ENCODE measurements around the gene CACNB1.

Gene CACNB1

DNA sequence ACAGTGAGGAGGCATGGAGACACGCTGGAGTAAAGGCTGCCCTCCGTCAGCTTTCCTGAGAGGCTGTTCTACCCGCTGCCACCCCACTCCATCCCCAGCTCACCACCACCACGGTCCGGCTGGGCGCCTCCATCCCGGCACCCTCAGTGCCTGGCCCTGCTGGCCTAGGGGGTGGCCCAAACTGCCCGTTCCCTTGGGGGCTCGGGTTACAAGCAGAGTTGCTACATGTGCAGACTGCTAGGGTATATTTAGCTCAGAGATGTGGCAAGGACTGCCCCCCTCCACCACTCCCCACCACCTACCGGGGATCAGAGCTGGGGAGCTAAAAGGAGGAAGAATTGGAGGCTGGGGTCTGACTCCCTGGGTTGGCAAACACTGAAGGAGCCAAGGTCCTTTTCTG, 4.1 kb downstream of the CACNB1 start:
- no peak overlapping the region for H3K27ac ChIP-seq
- TF ChIP-seq, protein P1, sequence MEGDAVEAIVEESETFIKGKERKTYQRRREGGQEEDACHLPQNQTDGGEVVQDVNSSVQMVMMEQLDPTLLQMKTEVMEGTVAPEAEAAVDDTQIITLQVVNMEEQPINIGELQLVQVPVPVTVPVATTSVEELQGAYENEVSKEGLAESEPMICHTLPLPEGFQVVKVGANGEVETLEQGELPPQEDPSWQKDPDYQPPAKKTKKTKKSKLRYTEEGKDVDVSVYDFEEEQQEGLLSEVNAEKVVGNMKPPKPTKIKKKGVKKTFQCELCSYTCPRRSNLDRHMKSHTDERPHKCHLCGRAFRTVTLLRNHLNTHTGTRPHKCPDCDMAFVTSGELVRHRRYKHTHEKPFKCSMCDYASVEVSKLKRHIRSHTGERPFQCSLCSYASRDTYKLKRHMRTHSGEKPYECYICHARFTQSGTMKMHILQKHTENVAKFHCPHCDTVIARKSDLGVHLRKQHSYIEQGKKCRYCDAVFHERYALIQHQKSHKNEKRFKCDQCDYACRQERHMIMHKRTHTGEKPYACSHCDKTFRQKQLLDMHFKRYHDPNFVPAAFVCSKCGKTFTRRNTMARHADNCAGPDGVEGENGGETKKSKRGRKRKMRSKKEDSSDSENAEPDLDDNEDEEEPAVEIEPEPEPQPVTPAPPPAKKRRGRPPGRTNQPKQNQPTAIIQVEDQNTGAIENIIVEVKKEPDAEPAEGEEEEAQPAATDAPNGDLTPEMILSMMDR (conservative IDR thresholded peaks at IDR 0.05): no peak

DNA sequence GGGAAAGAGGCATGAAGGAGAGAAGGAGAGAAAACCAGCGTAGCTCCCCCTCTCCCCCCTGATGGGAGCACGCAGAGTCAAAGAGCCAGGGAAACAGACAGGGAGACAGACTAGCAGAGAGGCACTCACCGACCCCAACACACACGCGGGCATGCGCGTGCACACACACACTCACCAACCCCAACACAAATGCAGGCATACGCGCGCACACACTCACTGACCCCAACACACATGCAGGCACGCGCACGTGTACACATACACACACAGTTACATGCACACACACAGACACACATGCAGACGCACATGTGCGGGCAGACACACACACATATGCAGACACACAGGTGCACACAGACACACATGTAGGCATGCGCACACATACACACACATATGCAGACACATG, 4.6 kb downstream of the CACNB1 start:
- TF ChIP-seq ZFX (IDR thresholded peaks at IDR 0.05): no peak
- TF ChIP-seq, protein P1 (conservative IDR thresholded peaks at IDR 0.05): no peak
- no peak overlapping the region for H3K27ac ChIP-seq

DNA sequence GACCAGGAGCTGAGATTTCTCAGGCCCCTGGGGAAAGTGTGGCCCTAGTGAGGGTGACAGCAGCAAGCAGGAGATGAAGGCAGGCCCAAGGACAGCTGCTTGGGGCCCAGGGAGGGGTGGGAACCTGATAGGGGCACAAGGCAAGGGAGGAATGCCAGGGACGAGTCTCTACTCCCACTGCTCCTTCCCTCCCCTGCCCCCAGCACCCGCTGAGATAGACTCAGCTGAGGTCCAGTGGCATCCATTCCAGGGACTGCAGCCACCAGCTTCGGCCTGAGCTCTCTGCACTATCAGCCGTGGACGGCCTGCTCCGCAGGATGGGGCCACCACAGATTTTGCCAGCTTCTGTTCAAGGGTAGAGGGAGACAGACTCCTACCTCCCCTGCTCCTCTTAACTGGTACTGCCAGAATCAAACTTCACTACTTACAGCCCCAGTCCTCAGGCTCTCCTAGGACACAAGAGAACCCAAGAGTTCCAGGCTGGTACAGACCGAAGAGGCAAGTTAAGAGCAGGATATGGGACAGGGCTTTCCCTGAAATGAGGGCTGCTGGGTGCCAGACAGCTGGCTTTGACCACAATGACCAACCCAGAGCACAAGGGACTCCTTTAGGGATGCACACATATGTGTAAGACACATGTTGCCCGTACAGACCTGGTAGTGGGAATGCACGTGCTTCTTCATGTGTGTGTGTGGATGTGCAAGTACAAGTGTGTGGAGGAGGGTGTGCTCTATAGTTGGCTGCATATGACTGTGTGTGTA, 5.5 kb downstream of the CACNB1 start:
- no peak overlapping the region for H3K27ac ChIP-seq
- TF ChIP-seq, protein P1 (conservative IDR thresholded peaks at IDR 0.05): no peak
- TF ChIP-seq ZFX (IDR thresholded peaks at IDR 0.05): no peak

DNA sequence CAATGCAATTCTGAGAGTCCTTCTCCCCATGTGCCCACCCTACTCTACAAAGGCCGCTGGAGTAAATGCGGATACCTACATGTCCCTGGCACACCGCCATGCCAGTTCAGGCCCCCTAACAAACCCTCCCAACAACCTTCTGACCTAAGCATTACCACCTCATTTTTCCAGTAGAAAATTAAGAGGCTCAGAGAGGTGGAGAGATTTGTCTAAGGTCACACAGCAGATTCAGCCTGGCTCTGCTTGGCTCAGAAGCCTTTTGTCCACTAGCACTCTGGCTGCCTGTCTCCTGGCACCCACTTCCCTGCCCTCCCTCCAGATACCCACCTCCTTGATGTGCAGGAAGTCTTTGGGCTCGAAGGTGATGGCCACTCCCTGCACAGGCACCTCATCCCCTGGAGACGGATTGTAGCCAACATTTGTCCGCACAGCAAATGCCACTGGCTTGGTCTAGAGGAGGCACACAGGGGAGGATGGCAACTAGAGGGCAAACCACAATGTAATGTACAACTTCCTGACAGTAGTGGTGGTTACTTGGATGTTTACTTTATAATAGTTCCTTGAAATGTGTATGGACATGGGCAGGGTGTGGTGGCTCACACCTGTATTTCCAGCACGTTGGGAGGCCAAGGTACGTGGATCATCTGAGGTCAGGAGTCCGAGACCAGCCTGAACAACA, 10.2 kb downstream of the CACNB1 start:
- H3K27ac ChIP-seq: no peak overlapping the region
- TF ChIP-seq, protein P1 (conservative IDR thresholded peaks at IDR 0.05): no peak
- no peak for TF ChIP-seq ZFX (IDR thresholded peaks at IDR 0.05)

DNA sequence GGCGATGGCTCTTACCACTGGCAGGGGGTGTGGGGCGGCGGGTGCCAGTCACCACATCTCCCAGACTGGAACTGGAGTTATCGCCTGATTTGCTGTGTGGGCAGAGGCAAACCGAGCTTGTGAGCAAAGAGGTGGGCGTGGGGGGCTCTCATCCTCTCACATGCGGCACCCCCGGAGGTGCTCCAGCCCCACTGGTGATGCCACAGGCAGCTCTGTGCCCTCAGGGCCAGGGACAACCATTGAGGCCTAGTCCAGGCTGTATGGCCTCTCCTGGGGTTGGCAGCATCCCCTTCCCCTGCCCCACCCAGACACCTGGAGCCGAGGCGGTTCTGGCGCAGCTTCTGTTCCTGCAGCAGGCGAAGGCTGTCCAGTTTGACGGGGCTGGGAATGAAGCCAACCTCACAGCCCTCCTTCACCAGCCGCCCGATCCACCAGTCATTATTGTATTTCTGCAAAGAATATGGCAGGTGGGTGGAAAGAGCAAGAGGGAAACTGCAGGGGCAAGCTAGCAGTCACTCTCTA, 10.9 kb downstream of the CACNB1 start:
- no peak overlapping the region for H3K27ac ChIP-seq
- TF ChIP-seq, protein P1 (conservative IDR thresholded peaks at IDR 0.05): no peak
- no peak for TF ChIP-seq ZFX (IDR thresholded peaks at IDR 0.05)

DNA sequence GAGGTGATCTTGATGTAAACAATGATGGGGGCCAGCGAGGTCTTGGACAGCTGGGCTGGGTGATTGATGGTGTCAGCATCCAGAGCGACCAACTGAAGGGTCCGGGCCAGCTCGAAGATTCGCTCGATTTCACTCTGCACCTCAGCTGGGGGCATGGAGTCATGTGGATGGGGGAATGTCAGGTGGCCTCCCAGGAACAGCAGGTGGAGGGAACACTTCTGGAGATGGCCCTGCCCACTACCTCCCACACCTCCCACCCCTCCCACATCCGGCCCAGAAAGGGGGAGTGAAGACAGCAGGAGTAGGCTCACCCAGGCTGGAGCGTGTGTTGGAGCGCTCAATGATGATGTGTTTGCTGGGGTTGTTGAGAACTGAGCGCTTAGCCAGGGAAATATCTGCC, 13.7 kb downstream of the CACNB1 start:
- H3K27ac ChIP-seq: no peak overlapping the region
- TF ChIP-seq, protein P1 (conservative IDR thresholded peaks at IDR 0.05): no peak
- no peak for TF ChIP-seq ZFX (IDR thresholded peaks at IDR 0.05)

DNA sequence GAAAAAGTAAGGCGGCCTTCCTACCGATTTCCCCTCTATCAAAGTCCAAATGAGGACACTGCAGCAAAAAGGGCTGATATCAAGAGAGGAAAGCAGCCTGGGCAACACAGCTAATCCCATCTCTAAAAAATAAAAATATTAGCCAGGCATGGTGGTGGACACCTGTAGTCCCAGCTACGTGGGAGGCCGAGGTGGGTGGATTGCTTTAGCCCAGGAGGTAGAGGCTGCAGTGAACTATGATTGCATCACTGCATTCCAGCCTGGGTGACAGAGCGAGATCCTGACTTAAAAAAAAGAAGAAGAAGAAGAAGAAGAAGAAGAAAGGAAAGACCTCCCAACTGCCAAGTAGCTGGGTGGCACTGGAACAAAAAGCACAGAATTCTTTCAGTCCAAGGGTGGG, 14.4 kb downstream of the CACNB1 start:
- TF ChIP-seq ZFX (IDR thresholded peaks at IDR 0.05): no peak
- TF ChIP-seq, protein P1 (conservative IDR thresholded peaks at IDR 0.05): no peak

More for the DNA sequence above, 14.4 kb downstream of the CACNB1 start:
- H3K27ac ChIP-seq: no peak overlapping the region
